SK-N-SH (cell line): ENCODE results near the gene PDS5A. TPM values are rescaled to one million over a fixed set of nuclear protein-coding genes. Genes with fewer than 3 reads are reported as not detected.

Experiments
- CTCF ChIA-PET: fragments of 300-600, 350-600 bp; formaldehyde crosslinking; extraction: SDS; loops from one replicate; lab custom pipeline; 2021; lab: Yijun Ruan, JAX
- POLR2A ChIA-PET: fragments of 350-600 bp; sonication (Branson Sonifier 250); formaldehyde crosslinking; extraction: SDS; loops from one replicate; lab custom pipeline; 2020; ENCODE audit warnings: antibody characterized with exemption, inconsistent platforms; lab: Yijun Ruan, JAX
- DNase-seq: peaks from one replicate; pipeline ENCODE4 v3.0.0; 2012
- H2AFZ ChIP-seq: fragments of 200-600 bp; sonication (generic); 2 replicates; pipeline ENCODE4 v1.8.1; 2016; ENCODE audit warnings: antibody characterized with exemption, mild to moderate bottlenecking, low read depth
- H3F3A ChIP-seq: fragments of 200-600 bp; sonication (generic); replicated peaks from 2 replicates; pipeline ENCODE3; 2016; ENCODE audit warnings: antibody characterized with exemption, mild to moderate bottlenecking; ENCODE audit not compliant: insufficient read depth
- H3K27ac ChIP-seq, 2 experiments: fragments of 200-500 bp in 1 of 2; fragments of 200-600 bp in 1 of 2; sonication (Bioruptor generic) in 1 of 2; sonication (generic), shearing (Covaris generic) in 1 of 2; 2 replicates each; pipeline versions ENCODE4 v1.5.1 to v1.6.1; 2014 to 2016; ENCODE audit warnings: low read depth in 2 of 2, inconsistent platforms in 1 of 2, low read length in 1 of 2, mild to moderate bottlenecking in 1 of 2, mixed read lengths in 1 of 2
- H3K27me3 ChIP-seq: fragments of 200-600 bp; sonication (generic), shearing (Covaris generic); 2 replicates; pipeline ENCODE4 v1.6.1; 2016; ENCODE audit warnings: mixed run types; ENCODE audit not compliant: insufficient read depth
- H3K36me3 ChIP-seq, 2 experiments: fragments of 200-500 bp in 1 of 2; fragments of 200-600 bp in 1 of 2; sonication (Bioruptor generic) in 1 of 2; sonication (generic) in 1 of 2; replicated peaks in 1 of 2; 2 replicates each; pipeline versions ENCODE3 to v1.5.1; 2014 to 2016; ENCODE audit warnings: low read length in 1 of 2, mild to moderate bottlenecking in 1 of 2; ENCODE audit not compliant: insufficient read depth in 2 of 2, control insufficient read depth in 1 of 2
- H3K4me1 ChIP-seq, 2 experiments: fragments of 200-500 bp in 1 of 2; fragments of 200-600 bp in 1 of 2; sonication (Bioruptor generic) in 1 of 2; sonication (generic), shearing (Covaris generic) in 1 of 2; 2 replicates each; pipeline versions ENCODE4 v1.5.1 to v1.6.1; 2014 to 2016; ENCODE audit warnings: low read depth in 1 of 2, low read length in 1 of 2, mixed run types in 1 of 2; ENCODE audit not compliant: insufficient read depth in 2 of 2, control insufficient read depth in 1 of 2
- H3K4me2 ChIP-seq: fragments of 200-600 bp; sonication (generic), shearing (Covaris generic); 2 replicates; pipeline ENCODE4 v1.6.1; 2017; ENCODE audit warnings: mixed run types
- H3K4me3 ChIP-seq, 2 experiments: fragments of 200-500 bp in 1 of 2; fragments of 200-600 bp in 1 of 2; sonication (Bioruptor generic) in 1 of 2; sonication (generic), shearing (Covaris generic) in 1 of 2; 2 replicates each; pipeline versions ENCODE4 v1.5.1 to v1.8.1; 2014 to 2016; ENCODE audit warnings: low read depth in 2 of 2, inconsistent platforms in 1 of 2, low read length in 1 of 2, mild to moderate bottlenecking in 1 of 2, mixed read lengths in 1 of 2, moderate library complexity in 1 of 2
- H3K79me2 ChIP-seq: fragments of 200-600 bp; sonication (generic); 2 replicates; pipeline ENCODE4 v1.8.1; 2017; ENCODE audit warnings: mild to moderate bottlenecking; ENCODE audit not compliant: insufficient read depth
- H3K9ac ChIP-seq: fragments of 200-600 bp; sonication (generic); 2 replicates; pipeline ENCODE4 v1.6.1; 2017; ENCODE audit warnings: mixed run types
- H3K9me2 ChIP-seq: fragments of 200-600 bp; sonication (generic); 2 replicates; pipeline ENCODE4 v1.6.1; 2017; ENCODE audit warnings: mixed run types
- H3K9me3 ChIP-seq: fragments of 200-600 bp; sonication (generic); 2 replicates; pipeline ENCODE4 v1.6.1; 2017; ENCODE audit warnings: mixed run types, mild to moderate bottlenecking, moderate library complexity
- H4K20me1 ChIP-seq: fragments of 200-600 bp; sonication (generic); 2 replicates; pipeline ENCODE4 v1.6.1; 2017; ENCODE audit warnings: mild to moderate bottlenecking, mixed run types; ENCODE audit not compliant: insufficient read depth
- EZH2phosphoT487 ChIP-seq: fragments of 200-600 bp; sonication (generic); IDR thresholded peaks from 2 replicates; pipeline ENCODE4 v1.6.1; 2017; ENCODE audit warnings: low read depth, mixed run types, mild to moderate bottlenecking, antibody characterized with exemption, moderate library complexity, borderline replicate concordance
- FOSL2 ChIP-seq: IDR thresholded peaks from 2 replicates; pipeline ENCODE4 v1.4.0; 2012; ENCODE audit warnings: low read depth, mild to moderate bottlenecking, moderate library complexity, borderline replicate concordance
- FOXJ3 ChIP-seq: sonication (generic); formaldehyde crosslinking; IDR thresholded peaks from 2 replicates; pipeline ENCODE4 v1.5.1; 2020; ENCODE audit warnings: mild to moderate bottlenecking, missing genetic modification reagents
- FOXM1 ChIP-seq: IDR thresholded peaks from 2 replicates; pipeline ENCODE4 v1.4.0; 2012; ENCODE audit warnings: low read depth, mild to moderate bottlenecking
- GABPA ChIP-seq: IDR thresholded peaks from 2 replicates; pipeline ENCODE4 v1.4.0; 2012; ENCODE audit warnings: low read depth, mild to moderate bottlenecking
- GATA2 ChIP-seq: sonication (generic); formaldehyde crosslinking; IDR thresholded peaks from 2 replicates; pipeline ENCODE4 v1.5.0; 2020; ENCODE audit warnings: mild to moderate bottlenecking, missing genetic modification reagents
- JUND ChIP-seq: IDR thresholded peaks from 2 replicates; pipeline ENCODE4 v1.4.0; 2012
- MAX ChIP-seq: IDR thresholded peaks from 2 replicates; pipeline ENCODE4 v1.4.0; 2012; ENCODE audit warnings: low read depth
- MXI1 ChIP-seq: IDR thresholded peaks from 2 replicates; pipeline ENCODE4 v1.6.1; 2012; ENCODE audit warnings: mild to moderate bottlenecking, low read depth, low read length, improper control_type of control experiment
- NFIC ChIP-seq: IDR thresholded peaks from 2 replicates; pipeline ENCODE4 v1.4.0; 2012; ENCODE audit warnings: borderline replicate concordance
- NRF1 ChIP-seq: IDR thresholded peaks from 2 replicates; pipeline ENCODE4 v1.6.1; 2012; ENCODE audit warnings: low read depth, mild to moderate bottlenecking, low read length
- PBX3 ChIP-seq: IDR thresholded peaks from 2 replicates; pipeline ENCODE4; 2012
- RCOR1 ChIP-seq: fragments of 150-350 bp; IDR thresholded peaks from 2 replicates; pipeline ENCODE4 v1.6.1; 2017; ENCODE audit warnings: antibody characterized with exemption, low read length
- SIN3A ChIP-seq: IDR thresholded peaks from 2 replicates; pipeline ENCODE4 v1.6.1; 2012; ENCODE audit warnings: low read depth, mild to moderate bottlenecking, low read length, moderate library complexity, borderline replicate concordance
- SMC3 ChIP-seq: IDR thresholded peaks from 2 replicates; pipeline ENCODE4 v1.6.1; 2012; ENCODE audit warnings: low read depth, low read length, improper control_type of control experiment
- TAF1 ChIP-seq: IDR thresholded peaks from 2 replicates; pipeline ENCODE4 v1.6.1; 2012; ENCODE audit warnings: low read depth, mild to moderate bottlenecking, low read length, moderate library complexity, borderline replicate concordance
- TCF12 ChIP-seq: IDR thresholded peaks from 2 replicates; pipeline ENCODE4 v1.4.0; 2012
- YY1 ChIP-seq: IDR thresholded peaks from 2 replicates; pipeline ENCODE4 v1.4.0; 2012; ENCODE audit warnings: low read depth, mild to moderate bottlenecking
- ZBTB33 ChIP-seq: IDR thresholded peaks from 2 replicates; pipeline ENCODE4 v1.4.0; 2012; ENCODE audit warnings: low read depth, borderline replicate concordance
- WGBS: methylation state at CpG from one replicate; pipeline ENCODE4 v1.1.6; 2017; ENCODE audit warnings: low lambda C conversion rate; 5-methylcytosine and 5-hydroxymethylcytosine counted together
- polyA plus RNA-seq, 3 experiments: library from polyadenylated mRNA; depleted of rRNA; stranded (reverse); fragments of >200 nt; gene quantifications; 2 replicates each; pipeline ENCODE4 v1.2.3, GENCODE V29; 2012
- TF ChIP-seq, protein P1 (sequence below): IDR thresholded peaks from 2 replicates; pipeline ENCODE4 v1.6.1; 2012; ENCODE audit warnings: mild to moderate bottlenecking, low read depth, low read length, moderate library complexity
- TF ChIP-seq, protein P2 (sequence below): fragments of 200-600 bp; sonication (generic); IDR thresholded peaks from 2 replicates; pipeline ENCODE4 v1.6.1; 2017; ENCODE audit warnings: antibody characterized with exemption, mild to moderate bottlenecking, moderate library complexity

PDS5A gene
- polyA plus RNA-seq, 1 of the 3 experiments (the other 2 are of a cell fraction), result 14.1 TPM

GRCh38 chr4:39864391-39864790 is 113.3 kb downstream of the PDS5A start:
- ChIA-PET POLR2A (no interaction called here), CTCF (interaction anchor here (1.3 kb wide), 2 partner anchors 13 to 15 kb away, joined by 3 read pairs; no protein-coding TSS in a partner anchor)
- no peaks in the 10 kb centered on the region for H3K4me1 ChIP-seq
- no peak overlapping the region for H3K27ac ChIP-seq
- no peak overlapping the region for H3K4me2 ChIP-seq
- no peaks in the 10 kb centered on the region for H3K27me3 ChIP-seq
- no peak for DNase-seq
- H3K9me3 ChIP-seq, result no peaks in the 10 kb centered on the region
- H3K36me3 ChIP-seq, result peaks cover 33 to 77% of the 10 kb centered on the region in 2 experiments
- 96% methylated on average over 6 of the region's 6 CpGs for WGBS
- H3F3A ChIP-seq, result peaks cover 29% of the 10 kb centered on the region
- H3K79me2 ChIP-seq, result peaks cover 4% of the 10 kb centered on the region; the same call in 1 of the 2 replicates
- H2AFZ ChIP-seq, result no peak overlapping the region
- H3K4me3 ChIP-seq, result no peak overlapping the region
- H4K20me1 ChIP-seq, result no peaks in the 10 kb centered on the region
- TF ChIP-seq MXI1 (no peak), TCF12 (no peak), PBX3 (no peak), FOXM1 (no peak), NFIC (no peak), SIN3A (no peak), YY1 (no peak)
- TF ChIP-seq, protein P1, sequence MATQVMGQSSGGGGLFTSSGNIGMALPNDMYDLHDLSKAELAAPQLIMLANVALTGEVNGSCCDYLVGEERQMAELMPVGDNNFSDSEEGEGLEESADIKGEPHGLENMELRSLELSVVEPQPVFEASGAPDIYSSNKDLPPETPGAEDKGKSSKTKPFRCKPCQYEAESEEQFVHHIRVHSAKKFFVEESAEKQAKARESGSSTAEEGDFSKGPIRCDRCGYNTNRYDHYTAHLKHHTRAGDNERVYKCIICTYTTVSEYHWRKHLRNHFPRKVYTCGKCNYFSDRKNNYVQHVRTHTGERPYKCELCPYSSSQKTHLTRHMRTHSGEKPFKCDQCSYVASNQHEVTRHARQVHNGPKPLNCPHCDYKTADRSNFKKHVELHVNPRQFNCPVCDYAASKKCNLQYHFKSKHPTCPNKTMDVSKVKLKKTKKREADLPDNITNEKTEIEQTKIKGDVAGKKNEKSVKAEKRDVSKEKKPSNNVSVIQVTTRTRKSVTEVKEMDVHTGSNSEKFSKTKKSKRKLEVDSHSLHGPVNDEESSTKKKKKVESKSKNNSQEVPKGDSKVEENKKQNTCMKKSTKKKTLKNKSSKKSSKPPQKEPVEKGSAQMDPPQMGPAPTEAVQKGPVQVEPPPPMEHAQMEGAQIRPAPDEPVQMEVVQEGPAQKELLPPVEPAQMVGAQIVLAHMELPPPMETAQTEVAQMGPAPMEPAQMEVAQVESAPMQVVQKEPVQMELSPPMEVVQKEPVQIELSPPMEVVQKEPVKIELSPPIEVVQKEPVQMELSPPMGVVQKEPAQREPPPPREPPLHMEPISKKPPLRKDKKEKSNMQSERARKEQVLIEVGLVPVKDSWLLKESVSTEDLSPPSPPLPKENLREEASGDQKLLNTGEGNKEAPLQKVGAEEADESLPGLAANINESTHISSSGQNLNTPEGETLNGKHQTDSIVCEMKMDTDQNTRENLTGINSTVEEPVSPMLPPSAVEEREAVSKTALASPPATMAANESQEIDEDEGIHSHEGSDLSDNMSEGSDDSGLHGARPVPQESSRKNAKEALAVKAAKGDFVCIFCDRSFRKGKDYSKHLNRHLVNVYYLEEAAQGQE, result no peak
- no peak overlapping the region for H3K9ac ChIP-seq
- no peaks in the 10 kb centered on the region for H3K9me2 ChIP-seq

DNA sequence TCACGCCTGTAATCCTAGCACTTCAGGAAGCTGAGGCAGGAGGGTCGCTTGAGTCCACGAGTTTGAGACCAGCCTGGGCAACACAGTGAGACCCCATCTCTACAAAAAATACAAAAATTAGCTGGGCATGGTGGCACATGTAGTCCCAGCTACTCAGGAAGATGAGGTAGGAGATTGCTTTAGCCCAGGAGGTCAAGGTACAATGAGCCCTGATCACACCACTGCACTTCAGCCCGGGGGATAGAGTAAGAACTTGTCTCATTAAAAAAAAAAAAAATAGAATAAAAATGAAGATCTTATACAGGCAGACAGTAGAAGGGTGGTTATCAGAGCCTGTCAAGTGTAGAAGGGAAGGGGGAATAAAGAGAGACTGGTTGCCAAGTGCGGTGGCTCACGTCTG is 116.9 kb downstream of the PDS5A start:
- DNase-seq, result no peak
- Histone ChIP-seq H2AFZ (no peak overlapping the region), H4K20me1 (no peaks in the 10 kb centered on the region), H3K36me3 (peaks cover 22 to 89% of the 10 kb centered on the region in 2 experiments), H3K9ac (no peak overlapping the region), H3K27me3 (no peaks in the 10 kb centered on the region), H3K27ac (no peak overlapping the region), H3F3A (peaks cover 42% of the 10 kb centered on the region), H3K9me2 (no peaks in the 10 kb centered on the region), H3K9me3 (peaks cover 15% of the 10 kb centered on the region), H3K4me1 (no peaks in the 10 kb centered on the region), H3K4me2 (no peak overlapping the region), H3K79me2 (peaks cover 7% of the 10 kb centered on the region; the same call in 1 of the 2 replicates), H3K4me3 (no peak overlapping the region)
- CTCF ChIA-PET, result no interaction called here
- POLR2A ChIA-PET, result no interaction called here
- 97% methylated on average over 6 of the region's 6 CpGs for WGBS
- TF ChIP-seq ZBTB33 (no peak), FOXM1 (no peak), RCOR1 (no peak), JUND (no peak), FOXJ3 (CRISPR knock-in tag) (no peak), FOSL2 (no peak), GATA2 (CRISPR knock-in tag) (no peak), MAX (no peak), NRF1 (no peak), SMC3 (no peak), EZH2phosphoT487 (no peak), TAF1 (no peak), GABPA (no peak)
- TF ChIP-seq, protein P2, sequence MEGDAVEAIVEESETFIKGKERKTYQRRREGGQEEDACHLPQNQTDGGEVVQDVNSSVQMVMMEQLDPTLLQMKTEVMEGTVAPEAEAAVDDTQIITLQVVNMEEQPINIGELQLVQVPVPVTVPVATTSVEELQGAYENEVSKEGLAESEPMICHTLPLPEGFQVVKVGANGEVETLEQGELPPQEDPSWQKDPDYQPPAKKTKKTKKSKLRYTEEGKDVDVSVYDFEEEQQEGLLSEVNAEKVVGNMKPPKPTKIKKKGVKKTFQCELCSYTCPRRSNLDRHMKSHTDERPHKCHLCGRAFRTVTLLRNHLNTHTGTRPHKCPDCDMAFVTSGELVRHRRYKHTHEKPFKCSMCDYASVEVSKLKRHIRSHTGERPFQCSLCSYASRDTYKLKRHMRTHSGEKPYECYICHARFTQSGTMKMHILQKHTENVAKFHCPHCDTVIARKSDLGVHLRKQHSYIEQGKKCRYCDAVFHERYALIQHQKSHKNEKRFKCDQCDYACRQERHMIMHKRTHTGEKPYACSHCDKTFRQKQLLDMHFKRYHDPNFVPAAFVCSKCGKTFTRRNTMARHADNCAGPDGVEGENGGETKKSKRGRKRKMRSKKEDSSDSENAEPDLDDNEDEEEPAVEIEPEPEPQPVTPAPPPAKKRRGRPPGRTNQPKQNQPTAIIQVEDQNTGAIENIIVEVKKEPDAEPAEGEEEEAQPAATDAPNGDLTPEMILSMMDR, result no peak
